SK-N-SH treated with all-trans-retinoic acid at 6 μM for 48 hours (cell line): ENCODE results near the gene ALOX15B.

Experiments
- ATAC-seq: fragments of 200-7000 bp; cut with Tn5 transposase; 3 replicates; pipeline ENCODE4 v1.9.1; 2020; ENCODE audit warnings: mild to moderate bottlenecking, moderate library complexity
- ARNTL ChIP-seq: fragments of 450-650 bp; formaldehyde crosslinking; IDR thresholded peaks from 2 replicates; pipeline ENCODE4 v1.5.0; 2020; ENCODE audit warnings: low read depth, mild to moderate bottlenecking, moderate library complexity, borderline replicate concordance
- BACH2 ChIP-seq: fragments of 250-450 bp; sonication (Bioruptor Pico); IDR thresholded peaks from 2 replicates; pipeline ENCODE4 v1.9.0; 2021; ENCODE audit warnings: mild to moderate bottlenecking, borderline replicate concordance
- CSDC2 ChIP-seq: fragments of 250-450 bp; sonication (Bioruptor Pico); IDR thresholded peaks from 2 replicates; pipeline ENCODE4 v1.5.0; 2020; ENCODE audit warnings: mild to moderate bottlenecking, moderate library complexity
- ESRRG ChIP-seq: fragments of 250-450 bp; sonication (Bioruptor Pico); IDR thresholded peaks from 2 replicates; pipeline ENCODE4 v1.6.1; 2021; ENCODE audit warnings: mild to moderate bottlenecking
- GLIS3 ChIP-seq: fragments of 250-450 bp; sonication (Bioruptor Pico); IDR thresholded peaks from 2 replicates; pipeline ENCODE4 v1.5.0; 2020; ENCODE audit warnings: mild to moderate bottlenecking, moderate library complexity
- ISL1 ChIP-seq: fragments of 250-450 bp; sonication (Bioruptor Pico); IDR thresholded peaks from 2 replicates; pipeline ENCODE4 v2.1.2; 2022; ENCODE audit warnings: mild to moderate bottlenecking, moderate library complexity
- OSR1 ChIP-seq: fragments of 250-450 bp; sonication (Bioruptor Pico); IDR thresholded peaks from 2 replicates; pipeline ENCODE4 v1.8.0; 2022; ENCODE audit warnings: moderate library complexity, mild to moderate bottlenecking, inconsistent platforms
- PPARA ChIP-seq: fragments of 250-450 bp; sonication (Bioruptor Pico); IDR thresholded peaks from 2 replicates; pipeline ENCODE4 v1.5.0; 2020; ENCODE audit warnings: mild to moderate bottlenecking, borderline replicate concordance
- RARB ChIP-seq: fragments of 250-450 bp; sonication (Bioruptor Pico); IDR thresholded peaks from 2 replicates; pipeline ENCODE4 v1.8.0; 2021; ENCODE audit warnings: mild to moderate bottlenecking, moderate library complexity
- SNAI2 ChIP-seq: fragments of 250-450 bp; sonication (Bioruptor Pico); IDR thresholded peaks from 2 replicates; pipeline ENCODE4 v1.5.0; 2020; ENCODE audit warnings: mild to moderate bottlenecking, moderate library complexity
- TOX ChIP-seq: fragments of 250-450 bp; sonication (Bioruptor Pico); IDR thresholded peaks from 2 replicates; pipeline ENCODE4 v1.8.0; 2021; ENCODE audit warnings: mild to moderate bottlenecking, moderate library complexity, borderline replicate concordance
- ZC3H10 ChIP-seq: fragments of 250-450 bp; sonication (Bioruptor Pico); IDR thresholded peaks from 2 replicates; pipeline ENCODE4 v1.5.1; 2021; ENCODE audit warnings: mild to moderate bottlenecking, moderate library complexity
- ZFP3 ChIP-seq: fragments of 250-450 bp; sonication (Bioruptor Pico); IDR thresholded peaks from 2 replicates; pipeline ENCODE4 v1.5.0; 2020; ENCODE audit warnings: mild to moderate bottlenecking, moderate library complexity
- ZFP30 ChIP-seq: fragments of 450-650 bp; formaldehyde crosslinking; IDR thresholded peaks from 2 replicates; pipeline ENCODE4 v1.5.0; 2022; ENCODE audit warnings: mild to moderate bottlenecking, moderate library complexity
- ZNF70 ChIP-seq: fragments of 450-650 bp; formaldehyde crosslinking; IDR thresholded peaks from 2 replicates; pipeline ENCODE4 v1.5.0; 2020; ENCODE audit warnings: mild to moderate bottlenecking, moderate library complexity
- ZNF8 ChIP-seq: fragments of 450-650 bp; formaldehyde crosslinking; IDR thresholded peaks from 2 replicates; pipeline ENCODE4 v1.5.0; 2020; ENCODE audit warnings: mild to moderate bottlenecking, moderate library complexity
- TF ChIP-seq, protein P1 (sequence below): fragments of 250-450 bp; sonication (Bioruptor Pico); IDR thresholded peaks from 2 replicates; pipeline ENCODE4 v1.5.1; 2020; ENCODE audit warnings: low read depth, mild to moderate bottlenecking, moderate library complexity
- TF ChIP-seq, protein P2 (sequence below): fragments of 250-450 bp; sonication (Bioruptor Pico); IDR thresholded peaks from 2 replicates; pipeline ENCODE4 v1.5.1; 2021; ENCODE audit warnings: mild to moderate bottlenecking, moderate library complexity
- TF ChIP-seq, protein P3 (sequence below): fragments of 250-450 bp; sonication (Bioruptor Pico); IDR thresholded peaks from 2 replicates; pipeline ENCODE4 v1.8.0; 2021; ENCODE audit warnings: low read depth, mild to moderate bottlenecking, moderate library complexity, borderline replicate concordance
- TF ChIP-seq, protein P4 (sequence below): fragments of 250-450 bp; sonication (Bioruptor Pico); IDR thresholded peaks from 2 replicates; pipeline ENCODE4 v1.8.0; 2020; ENCODE audit warnings: mild to moderate bottlenecking, moderate library complexity, borderline replicate concordance

ALOX15B gene

DNA sequence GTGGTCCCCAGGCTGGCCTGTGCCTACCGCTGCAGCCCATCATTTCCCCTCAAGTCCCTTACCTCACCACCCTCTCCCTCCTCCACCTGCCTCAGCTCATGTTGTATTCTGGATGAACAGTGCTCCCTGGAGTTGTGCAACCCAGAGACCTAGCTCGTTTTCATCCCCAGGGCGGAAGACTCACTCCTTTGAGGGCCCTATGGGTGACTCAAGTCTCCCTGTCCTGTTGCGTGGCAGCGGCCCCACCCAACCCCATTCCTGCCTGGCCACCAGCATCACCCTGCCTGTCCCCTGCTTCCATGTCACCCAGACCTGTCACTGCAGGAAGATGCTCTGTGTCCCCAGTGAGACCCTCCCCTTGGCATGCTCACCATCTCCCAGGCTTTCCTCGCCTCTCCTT is 45.4 kb downstream of the ALOX15B start:
- TF ChIP-seq OSR1 (CRISPR knock-in tag) (no peak), ZNF8 (CRISPR knock-in tag) (no peak), SNAI2 (no peak), RARB (CRISPR knock-in tag) (no peak)
- TF ChIP-seq, protein P1, sequence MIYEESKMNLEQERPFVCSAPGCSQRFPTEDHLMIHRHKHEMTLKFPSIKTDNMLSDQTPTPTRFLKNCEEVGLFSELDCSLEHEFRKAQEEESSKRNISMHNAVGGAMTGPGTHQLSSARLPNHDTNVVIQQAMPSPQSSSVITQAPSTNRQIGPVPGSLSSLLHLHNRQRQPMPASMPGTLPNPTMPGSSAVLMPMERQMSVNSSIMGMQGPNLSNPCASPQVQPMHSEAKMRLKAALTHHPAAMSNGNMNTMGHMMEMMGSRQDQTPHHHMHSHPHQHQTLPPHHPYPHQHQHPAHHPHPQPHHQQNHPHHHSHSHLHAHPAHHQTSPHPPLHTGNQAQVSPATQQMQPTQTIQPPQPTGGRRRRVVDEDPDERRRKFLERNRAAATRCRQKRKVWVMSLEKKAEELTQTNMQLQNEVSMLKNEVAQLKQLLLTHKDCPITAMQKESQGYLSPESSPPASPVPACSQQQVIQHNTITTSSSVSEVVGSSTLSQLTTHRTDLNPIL = no peak
- TF ChIP-seq, protein P2, sequence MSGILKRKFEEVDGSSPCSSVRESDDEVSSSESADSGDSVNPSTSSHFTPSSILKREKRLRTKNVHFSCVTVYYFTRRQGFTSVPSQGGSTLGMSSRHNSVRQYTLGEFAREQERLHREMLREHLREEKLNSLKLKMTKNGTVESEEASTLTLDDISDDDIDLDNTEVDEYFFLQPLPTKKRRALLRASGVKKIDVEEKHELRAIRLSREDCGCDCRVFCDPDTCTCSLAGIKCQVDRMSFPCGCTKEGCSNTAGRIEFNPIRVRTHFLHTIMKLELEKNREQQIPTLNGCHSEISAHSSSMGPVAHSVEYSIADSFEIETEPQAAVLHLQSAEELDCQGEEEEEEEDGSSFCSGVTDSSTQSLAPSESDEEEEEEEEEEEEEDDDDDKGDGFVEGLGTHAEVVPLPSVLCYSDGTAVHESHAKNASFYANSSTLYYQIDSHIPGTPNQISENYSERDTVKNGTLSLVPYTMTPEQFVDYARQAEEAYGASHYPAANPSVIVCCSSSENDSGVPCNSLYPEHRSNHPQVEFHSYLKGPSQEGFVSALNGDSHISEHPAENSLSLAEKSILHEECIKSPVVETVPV (CRISPR knock-in tag) = no peak
- ATAC-seq = no peak

DNA sequence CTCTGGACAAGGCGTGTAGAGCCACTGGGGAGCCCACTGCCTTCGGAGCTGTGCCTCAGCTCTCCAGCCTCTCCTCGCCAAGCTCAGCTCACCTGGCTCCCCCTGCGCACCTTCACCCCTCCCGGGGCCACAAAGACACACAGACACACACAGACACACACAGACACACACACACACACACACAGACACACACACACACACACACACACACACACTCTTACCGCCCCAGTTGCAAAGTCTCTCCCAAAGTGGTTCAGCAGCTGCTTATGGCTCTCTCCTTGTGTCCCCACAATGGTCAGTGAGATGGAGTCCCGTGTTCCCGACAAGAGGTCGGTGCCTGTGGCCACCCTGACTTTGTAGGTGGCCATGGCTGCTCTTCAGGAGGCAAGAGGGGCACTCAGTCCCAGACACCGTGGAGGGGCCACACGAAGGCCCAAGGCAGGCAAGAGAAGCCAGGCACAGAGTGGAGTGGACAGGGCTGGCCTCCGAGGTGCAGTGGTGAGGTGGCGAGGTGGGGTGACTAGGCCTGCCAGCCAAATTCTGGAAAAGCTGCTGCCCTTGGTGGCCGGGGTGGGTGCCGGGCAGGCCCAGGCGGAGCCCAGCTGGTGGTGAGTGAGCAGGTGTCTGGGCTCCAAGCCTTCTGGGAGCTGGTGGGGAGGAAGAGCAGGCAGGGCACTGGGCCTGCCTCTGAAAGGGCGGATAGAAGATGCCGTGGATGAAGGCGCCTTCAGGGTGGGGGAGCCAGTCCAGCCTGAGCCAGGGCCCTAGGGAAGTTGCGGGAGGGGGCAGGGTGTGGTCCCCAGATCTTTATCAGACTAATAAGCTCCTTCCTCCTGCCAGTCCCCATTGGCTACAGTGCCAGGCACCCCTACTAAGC is 48.5 kb downstream of the ALOX15B start, which contains the start of gene ALOX12B:
ALOX12B (minus strand) TSS at position 642 of the 877 bp plus-strand sequence; CDS start at position 368, 274 bp downstream.
- ATAC-seq = no peak
- TF ChIP-seq ISL1 (no peak), CSDC2 (CRISPR knock-in tag) (no peak)

DNA sequence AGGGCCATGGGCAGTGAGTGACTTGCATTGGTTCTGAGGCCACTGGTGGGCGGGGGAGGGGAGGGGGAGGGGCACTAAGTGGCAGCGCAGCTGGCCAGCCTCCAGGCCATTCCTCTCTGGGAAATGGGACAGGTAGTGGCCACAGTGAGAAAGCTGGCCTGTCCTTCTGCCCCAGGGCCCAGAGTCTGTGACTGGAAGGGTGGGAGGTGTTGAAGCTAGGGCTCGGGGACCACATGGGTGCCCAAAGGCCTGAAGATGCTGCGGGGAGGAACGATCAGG is 49.0 kb downstream of the ALOX15B start:
- TF ChIP-seq ZFP3 (CRISPR knock-in tag) (no peak), BACH2 (CRISPR knock-in tag) (no peak), ESRRG (CRISPR knock-in tag) (no peak), ZNF8 (CRISPR knock-in tag) (no peak), ZC3H10 (CRISPR knock-in tag) (no peak), PPARA (CRISPR knock-in tag) (no peak), ZFP30 (CRISPR knock-in tag) (no peak), RARB (CRISPR knock-in tag) (no peak), GLIS3 (CRISPR knock-in tag) (no peak), TOX (CRISPR knock-in tag) (no peak), ISL1 (no peak), ARNTL (CRISPR knock-in tag) (no peak)
- TF ChIP-seq, protein P3, sequence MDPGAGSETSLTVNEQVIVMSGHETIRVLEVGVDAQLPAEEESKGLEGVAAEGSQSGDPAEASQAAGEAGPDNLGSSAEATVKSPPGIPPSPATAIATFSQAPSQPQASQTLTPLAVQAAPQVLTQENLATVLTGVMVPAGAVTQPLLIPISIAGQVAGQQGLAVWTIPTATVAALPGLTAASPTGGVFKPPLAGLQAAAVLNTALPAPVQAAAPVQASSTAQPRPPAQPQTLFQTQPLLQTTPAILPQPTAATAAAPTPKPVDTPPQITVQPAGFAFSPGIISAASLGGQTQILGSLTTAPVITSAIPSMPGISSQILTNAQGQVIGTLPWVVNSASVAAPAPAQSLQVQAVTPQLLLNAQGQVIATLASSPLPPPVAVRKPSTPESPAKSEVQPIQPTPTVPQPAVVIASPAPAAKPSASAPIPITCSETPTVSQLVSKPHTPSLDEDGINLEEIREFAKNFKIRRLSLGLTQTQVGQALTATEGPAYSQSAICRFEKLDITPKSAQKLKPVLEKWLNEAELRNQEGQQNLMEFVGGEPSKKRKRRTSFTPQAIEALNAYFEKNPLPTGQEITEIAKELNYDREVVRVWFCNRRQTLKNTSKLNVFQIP (CRISPR knock-in tag) = no peak
- TF ChIP-seq, protein P1 = no peak
- TF ChIP-seq, protein P2 (CRISPR knock-in tag) = no peak
- TF ChIP-seq, all 23 proteins: peak for 0

DNA sequence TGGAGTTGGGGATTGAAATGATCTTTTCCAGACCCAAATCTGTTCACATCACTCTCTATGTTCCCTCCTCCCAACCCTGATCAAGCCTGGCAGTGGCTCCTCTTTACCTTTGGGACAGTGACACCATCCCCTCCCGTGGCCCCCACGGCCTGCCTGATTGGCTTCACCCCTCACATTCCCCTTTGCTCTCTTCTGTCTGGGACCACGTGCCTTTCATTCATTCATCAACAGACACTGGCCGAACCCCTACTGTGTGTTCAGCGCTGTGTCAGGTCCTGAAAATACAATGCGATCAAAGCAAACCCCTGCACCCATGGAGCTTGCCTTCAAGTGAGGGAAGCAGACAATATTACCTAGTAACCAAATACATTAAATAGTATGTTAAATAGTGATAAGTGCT is 50.9 kb downstream of the ALOX15B start:
- no peak for TF ChIP-seq ISL1
- TF ChIP-seq, protein P4, sequence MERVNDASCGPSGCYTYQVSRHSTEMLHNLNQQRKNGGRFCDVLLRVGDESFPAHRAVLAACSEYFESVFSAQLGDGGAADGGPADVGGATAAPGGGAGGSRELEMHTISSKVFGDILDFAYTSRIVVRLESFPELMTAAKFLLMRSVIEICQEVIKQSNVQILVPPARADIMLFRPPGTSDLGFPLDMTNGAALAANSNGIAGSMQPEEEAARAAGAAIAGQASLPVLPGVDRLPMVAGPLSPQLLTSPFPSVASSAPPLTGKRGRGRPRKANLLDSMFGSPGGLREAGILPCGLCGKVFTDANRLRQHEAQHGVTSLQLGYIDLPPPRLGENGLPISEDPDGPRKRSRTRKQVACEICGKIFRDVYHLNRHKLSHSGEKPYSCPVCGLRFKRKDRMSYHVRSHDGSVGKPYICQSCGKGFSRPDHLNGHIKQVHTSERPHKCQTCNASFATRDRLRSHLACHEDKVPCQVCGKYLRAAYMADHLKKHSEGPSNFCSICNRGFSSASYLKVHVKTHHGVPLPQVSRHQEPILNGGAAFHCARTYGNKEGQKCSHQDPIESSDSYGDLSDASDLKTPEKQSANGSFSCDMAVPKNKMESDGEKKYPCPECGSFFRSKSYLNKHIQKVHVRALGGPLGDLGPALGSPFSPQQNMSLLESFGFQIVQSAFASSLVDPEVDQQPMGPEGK (CRISPR knock-in tag) = no peak
- TF ChIP-seq ZNF8 (CRISPR knock-in tag) = no peak
- no peak for TF ChIP-seq ZFP3 (CRISPR knock-in tag)
- TF ChIP-seq, protein P2 (CRISPR knock-in tag) = no peak
- TF ChIP-seq ZFP30 (CRISPR knock-in tag) = no peak
- TF ChIP-seq GLIS3 (CRISPR knock-in tag) = no peak
- TF ChIP-seq RARB (CRISPR knock-in tag) = no peak
- TF ChIP-seq BACH2 (CRISPR knock-in tag) = no peak
- TF ChIP-seq ESRRG (CRISPR knock-in tag) = no peak
- no peak for TF ChIP-seq TOX (CRISPR knock-in tag)
- no peak for TF ChIP-seq ZC3H10 (CRISPR knock-in tag)
- no peak for TF ChIP-seq PPARA (CRISPR knock-in tag)
- TF ChIP-seq ZNF70 (CRISPR knock-in tag) = no peak
- TF ChIP-seq OSR1 (CRISPR knock-in tag) = no peak
- TF ChIP-seq, protein P1 = no peak
- ATAC-seq = no peak

More for the DNA sequence above, 49.0 kb downstream of the ALOX15B start:
- ATAC-seq = no peak
